ENCODE results near the gene CEPT1. TPM values are rescaled to one million over a fixed set of nuclear protein-coding genes. Genes with fewer than 3 reads are reported as not detected.

CEPT1 gene
- total RNA-seq, 2 experiments from 2014 or later, result 23.9 to 28.8 TPM

DNA sequence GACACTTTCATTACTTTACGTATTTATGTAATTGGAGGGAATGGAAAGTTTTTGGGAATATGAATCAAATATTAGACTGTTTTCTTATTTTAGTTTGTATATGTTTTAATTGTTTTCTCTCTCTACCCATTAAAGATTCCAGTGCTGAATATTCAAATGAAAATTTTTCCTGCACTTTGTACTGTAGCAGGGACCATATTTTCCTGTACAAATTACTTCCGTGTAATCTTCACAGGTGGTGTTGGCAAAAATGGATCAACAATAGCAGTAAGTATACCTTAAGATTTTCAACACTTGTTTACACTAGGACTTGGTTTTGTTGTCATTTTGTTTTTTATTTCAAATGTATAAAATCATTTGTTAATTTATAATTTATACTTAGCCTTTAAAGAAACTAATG, 42.0 kb downstream of the CEPT1 start:
- Mint-ChIP-seq H3K4me3 (no peak overlapping the region), H3K27ac (no peak overlapping the region), H3K27me3 (no peaks in the 10 kb centered on the region), H3K9me3 (no peaks in the 10 kb centered on the region), H3K4me1 (ENCODE audit: low read depth) (peaks cover 59% of the 10 kb centered on the region), H3K36me3 (peaks cover 47% of the 10 kb centered on the region)
- CTCF ChIA-PET, result interaction anchor here (1.1 to 2.2 kb wide), 3 partner anchors 12 to 152 kb away, joined by 3 to 8 read pairs (median 5); no protein-coding TSS in a partner anchor
- no peak for DNase-seq
- POLR2A ChIA-PET, result interaction anchor here (0.8 to 2.3 kb wide), 5 partner anchors 10 to 43 kb away, joined by 3 to 15 read pairs (median 4); no protein-coding TSS in a partner anchor
- intact Hi-C loops (cut with micrococcal nuclease), result no loop called here

DNA sequence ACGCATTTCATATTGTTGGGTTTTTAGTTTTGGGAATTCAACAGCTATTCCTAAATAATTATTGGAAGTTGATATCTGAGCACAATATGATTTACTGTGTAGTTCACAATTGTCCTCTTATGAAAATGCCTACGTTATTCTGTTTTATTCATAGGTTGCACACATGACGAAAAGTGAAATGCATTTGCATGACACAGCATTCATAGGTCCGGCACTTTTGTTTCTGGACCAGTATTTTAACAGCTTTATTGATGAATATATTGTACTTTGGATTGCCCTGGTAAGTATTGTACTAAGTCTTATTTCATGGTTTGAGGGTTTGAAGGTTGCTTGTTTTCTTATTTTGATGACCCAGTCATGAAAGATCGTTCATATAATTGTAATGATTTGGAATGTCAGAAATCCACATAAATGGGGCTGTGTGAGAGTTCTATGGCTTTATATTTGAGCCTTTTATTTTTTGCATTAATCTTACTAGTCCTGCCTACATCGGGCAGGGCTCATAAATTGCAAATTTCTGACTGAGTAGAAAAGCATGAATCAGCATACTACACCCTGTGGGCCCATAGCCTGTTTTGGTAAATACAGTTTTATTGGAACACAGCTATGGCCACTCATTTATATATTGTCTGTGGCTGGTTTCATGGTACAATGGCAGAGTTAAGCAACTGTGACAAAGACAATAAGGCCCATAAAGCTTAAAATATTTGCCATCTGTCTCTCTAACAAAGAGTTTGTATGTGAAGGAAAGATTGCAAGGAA, 43.5 kb downstream of the CEPT1 start:
- H3K9me3 Mint-ChIP-seq, result no peaks in the 10 kb centered on the region
- intact Hi-C loops (cut with micrococcal nuclease), result no loop called here
- ChIA-PET CTCF (interaction anchor here (1.0 to 2.2 kb wide), 4 partner anchors 10 to 40 kb away, joined by 3 to 8 read pairs (median 6); partner anchors contain the start of gene DENND2D), POLR2A (interaction anchor here (1.5 to 2.3 kb wide), 3 partner anchors 9 to 37 kb away, joined by 3 to 15 read pairs (median 6); no protein-coding TSS in a partner anchor)
- H3K27me3 Mint-ChIP-seq, result no peaks in the 10 kb centered on the region
- H3K36me3 Mint-ChIP-seq, result peaks cover 60% of the 10 kb centered on the region
- H3K4me3 Mint-ChIP-seq, result no peak overlapping the region
- DNase-seq, result no peak
- H3K4me1 Mint-ChIP-seq (ENCODE audit: low read depth), result peaks cover 70% of the 10 kb centered on the region
- peak overlapping the region; percentile 61 for H3K27ac Mint-ChIP-seq

DNA sequence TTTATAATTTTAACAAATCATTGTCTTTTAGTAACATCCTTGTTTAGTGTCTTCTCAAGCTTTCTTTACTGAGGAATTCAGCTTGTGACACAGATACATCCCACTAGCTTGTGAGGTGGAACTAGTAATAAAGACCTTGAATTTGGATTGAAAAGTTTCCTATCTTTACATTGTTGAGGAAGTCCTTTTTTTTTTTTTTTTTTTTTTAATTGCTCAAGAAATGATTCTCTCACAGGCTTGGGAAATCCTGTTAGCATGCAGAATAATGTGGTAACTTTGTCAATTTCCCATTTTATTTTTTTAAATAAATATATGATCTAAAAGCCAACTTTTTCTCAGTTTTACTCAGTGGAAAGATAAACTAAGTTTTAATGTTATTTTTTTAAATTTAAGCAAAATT, 44.6 kb downstream of the CEPT1 start:
- H3K27me3 Mint-ChIP-seq, result no peaks in the 10 kb centered on the region
- ChIA-PET POLR2A (no interaction called here), CTCF (no interaction called here)
- peaks cover 79% of the 10 kb centered on the region for H3K4me1 Mint-ChIP-seq (ENCODE audit: low read depth)
- peaks cover 69% of the 10 kb centered on the region for H3K36me3 Mint-ChIP-seq
- no peak overlapping the region for H3K4me3 Mint-ChIP-seq
- H3K9me3 Mint-ChIP-seq, result no peaks in the 10 kb centered on the region
- intact Hi-C loops (cut with micrococcal nuclease), result loop anchor here (5.0 kb wide), 1 partner anchor 38 kb away; no protein-coding TSS in a partner anchor
- no peak for DNase-seq
- H3K27ac Mint-ChIP-seq, result peak overlapping the region; percentile 62

DNA sequence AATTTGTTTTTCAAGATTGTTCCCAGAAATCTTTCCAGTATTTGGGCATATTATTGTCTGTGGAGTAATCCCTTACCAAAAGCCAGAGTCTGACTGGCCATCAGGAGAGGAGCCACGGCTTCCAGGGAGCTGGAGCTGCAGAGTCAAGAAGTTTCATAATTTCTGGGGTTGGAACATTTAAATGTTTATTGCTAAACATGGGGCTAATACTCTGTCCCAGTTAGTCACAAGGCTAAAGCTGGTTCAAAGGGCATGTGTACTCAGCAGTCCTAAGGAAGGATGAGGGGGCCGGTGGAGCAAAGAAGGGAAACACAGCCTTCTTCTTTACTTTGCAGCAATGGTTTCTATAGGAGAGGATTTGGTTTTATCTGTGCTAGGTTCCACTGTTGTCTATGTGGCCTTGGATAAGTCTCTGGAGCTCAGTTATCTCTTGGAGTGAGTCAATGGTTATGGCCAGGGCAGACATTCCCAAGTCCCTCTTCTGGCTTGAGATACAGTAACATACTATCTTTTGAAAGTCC, 51.0 kb downstream of the CEPT1 start:
- Mint-ChIP-seq H3K27ac (peak overlapping the region; percentile 97), H3K4me1 (ENCODE audit: low read depth) (peaks cover 91% of the 10 kb centered on the region), H3K27me3 (no peaks in the 10 kb centered on the region), H3K4me3 (no peak overlapping the region), H3K9me3 (no peaks in the 10 kb centered on the region), H3K36me3 (peaks cover 95% of the 10 kb centered on the region)
- ChIA-PET CTCF (interaction anchor here (1.1 to 1.8 kb wide), 4 partner anchors 27 to 210 kb away, joined by 3 to 8 read pairs (median 4); no protein-coding TSS in a partner anchor), POLR2A (interaction anchor here (1.1 to 13.7 kb wide), 5 partner anchors 8 to 27 kb away, joined by 4 to 256 read pairs (median 12); partner anchors contain the start of gene DENND2D)
- DNase-seq, result no peak
- intact Hi-C loops (cut with micrococcal nuclease), result no loop called here

- Mint-ChIP-seq H3K4me3 (no peak overlapping the region), H3K27ac (peak overlapping the region; percentile 97)
Measured at GRCh38 chr1:111191496-111191895, 51.5 kb downstream of the CEPT1 start.

DNA sequence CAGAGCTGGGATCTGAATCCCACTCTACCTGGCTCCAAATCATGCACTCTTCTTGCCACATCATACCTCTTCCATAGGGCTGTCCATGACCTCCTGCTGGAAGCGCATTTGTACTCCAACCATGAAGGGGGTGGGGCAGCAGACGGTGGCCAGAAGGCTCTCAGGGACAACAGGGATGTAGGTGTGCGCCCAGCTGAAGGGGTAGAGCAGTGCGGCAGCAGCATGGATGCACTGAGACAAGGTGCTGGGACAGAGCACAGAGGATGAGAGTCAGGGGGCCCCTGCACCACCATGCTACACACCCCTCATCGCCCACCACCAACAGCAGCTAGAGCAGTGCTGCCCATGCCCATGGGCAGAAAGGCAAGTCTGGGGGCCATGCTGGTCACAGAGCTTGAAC, 52.1 kb downstream of the CEPT1 start:
- Mint-ChIP-seq H3K36me3 (peaks cover 95% of the 10 kb centered on the region), H3K9me3 (no peaks in the 10 kb centered on the region), H3K4me3 (no peak overlapping the region), H3K4me1 (ENCODE audit: low read depth) (peaks cover 93% of the 10 kb centered on the region), H3K27ac (peak overlapping the region; percentile 97), H3K27me3 (no peaks in the 10 kb centered on the region)
- CTCF ChIA-PET, result interaction anchor here (1.0 to 2.0 kb wide), 7 partner anchors 23 to 209 kb away, joined by 3 to 8 read pairs (median 5); no protein-coding TSS in a partner anchor
- intact Hi-C loops (cut with micrococcal nuclease), result no loop called here
- POLR2A ChIA-PET, result interaction anchor here (1.1 to 13.7 kb wide), 5 partner anchors 8 to 26 kb away, joined by 4 to 256 read pairs (median 12); partner anchors contain the start of gene DENND2D
- no peak for DNase-seq

More at GRCh38 chr1:111191496-111191895, 51.5 kb downstream of the CEPT1 start:
- Mint-ChIP-seq H3K9me3 (no peaks in the 10 kb centered on the region), H3K36me3 (peaks cover 95% of the 10 kb centered on the region), H3K4me1 (ENCODE audit: low read depth) (peaks cover 93% of the 10 kb centered on the region), H3K27me3 (no peaks in the 10 kb centered on the region)
- ChIA-PET POLR2A (interaction anchor here (1.1 to 13.7 kb wide), 5 partner anchors 8 to 26 kb away, joined by 4 to 256 read pairs (median 12); partner anchors contain the start of gene DENND2D), CTCF (interaction anchor here (1.1 to 1.8 kb wide), 4 partner anchors 26 to 209 kb away, joined by 3 to 8 read pairs (median 4); no protein-coding TSS in a partner anchor)
- DNase-seq, result no peak
- intact Hi-C loops (cut with micrococcal nuclease), result no loop called here

GRCh38 chr1:111192658-111193519, 52.9 kb downstream of the CEPT1 start:
- Mint-ChIP-seq H3K27ac (peak overlapping the region; percentile 97), H3K4me1 (ENCODE audit: low read depth) (peaks cover 96% of the 10 kb centered on the region), H3K36me3 (peaks cover 96% of the 10 kb centered on the region), H3K4me3 (no peak overlapping the region), H3K9me3 (no peaks in the 10 kb centered on the region), H3K27me3 (no peaks in the 10 kb centered on the region)
- intact Hi-C loops (cut with micrococcal nuclease), result no loop called here
- POLR2A ChIA-PET, result interaction anchor here (3.1 to 13.7 kb wide), 3 partner anchors 10 to 25 kb away, joined by 12 to 256 read pairs (median 15); no protein-coding TSS in a partner anchor
- DNase-seq, result peak; percentile 49
- CTCF ChIA-PET, result interaction anchor here (0.7 to 2.0 kb wide), 5 partner anchors 22 to 207 kb away, joined by 3 to 7 read pairs (median 6); no protein-coding TSS in a partner anchor

- CTCF ChIA-PET, result interaction anchor here (0.9 to 2.0 kb wide), 4 partner anchors 11 to 206 kb away, joined by 3 to 7 read pairs (median 6); no protein-coding TSS in a partner anchor
- H3K4me3 Mint-ChIP-seq, result peak overlapping the region; percentile 25
- intact Hi-C loops (cut with micrococcal nuclease), result no loop called here
Measured at GRCh38 chr1:111193712-111194480, 53.9 kb downstream of the CEPT1 start.

GRCh38 chr1:111195002-111195684, 55.1 kb downstream of the CEPT1 start:
- Mint-ChIP-seq H3K4me1 (ENCODE audit: low read depth) (peaks cover 75% of the 10 kb centered on the region), H3K4me3 (peak overlapping the region; percentile 40), H3K27me3 (no peaks in the 10 kb centered on the region), H3K9me3 (no peaks in the 10 kb centered on the region), H3K36me3 (peaks cover 97% of the 10 kb centered on the region), H3K27ac (peak overlapping the region; percentile 97)
- intact Hi-C loops (cut with micrococcal nuclease), result no loop called here
- ChIA-PET POLR2A (interaction anchor here (0.9 to 13.7 kb wide), 4 partner anchors 8 to 55 kb away, joined by 3 to 256 read pairs (median 5); partner anchors contain the start of genes CEPT1 and DRAM2), CTCF (interaction anchor here (0.9 to 4.6 kb wide), 3 partner anchors 28 to 205 kb away, joined by 3 to 47 read pairs (median 5); no protein-coding TSS in a partner anchor)
- no peak for DNase-seq

More at GRCh38 chr1:111193712-111194480, 53.9 kb downstream of the CEPT1 start:
- H3K27me3 Mint-ChIP-seq, result no peaks in the 10 kb centered on the region
- DNase-seq, result no peak
- H3K9me3 Mint-ChIP-seq, result no peaks in the 10 kb centered on the region
- POLR2A ChIA-PET, result interaction anchor here (3.1 to 13.7 kb wide), 3 partner anchors 10 to 24 kb away, joined by 12 to 256 read pairs (median 15); no protein-coding TSS in a partner anchor
- H3K27ac Mint-ChIP-seq, result peak overlapping the region; percentile 97
- peaks cover 97% of the 10 kb centered on the region for H3K36me3 Mint-ChIP-seq
- peaks cover 86% of the 10 kb centered on the region for H3K4me1 Mint-ChIP-seq (ENCODE audit: low read depth)

DNA sequence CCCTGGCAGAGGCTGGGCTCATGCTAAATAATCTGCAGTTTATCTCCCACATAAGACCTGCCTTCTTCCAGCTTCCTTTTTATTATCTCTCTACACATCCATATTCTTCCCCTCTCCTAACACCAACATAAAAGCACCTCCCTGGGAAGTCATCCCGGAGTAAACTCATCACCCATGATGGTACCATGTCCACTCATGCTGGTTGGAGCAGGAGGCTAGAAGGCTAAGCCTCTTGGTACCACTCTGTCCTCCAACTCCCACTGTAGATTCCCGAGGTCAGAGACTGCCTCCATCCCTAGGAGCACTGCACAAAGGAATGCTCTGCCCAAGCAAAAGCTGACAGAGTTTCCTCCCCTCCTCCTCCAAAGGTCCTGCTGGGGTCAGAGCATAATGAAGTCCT, 56.2 kb downstream of the CEPT1 start:
- H3K27me3 Mint-ChIP-seq, result no peaks in the 10 kb centered on the region
- H3K27ac Mint-ChIP-seq, result peak overlapping the region; percentile 97
- intact Hi-C loops (cut with micrococcal nuclease), result no loop called here
- H3K9me3 Mint-ChIP-seq, result no peaks in the 10 kb centered on the region
- H3K4me3 Mint-ChIP-seq, result peak overlapping the region; percentile 92
- ChIA-PET CTCF (interaction anchor here (0.9 to 4.6 kb wide), 7 partner anchors 13 to 250 kb away, joined by 3 to 47 read pairs (median 4); no protein-coding TSS in a partner anchor), POLR2A (interaction anchor here (0.9 to 13.7 kb wide), 3 partner anchors 8 to 22 kb away, joined by 4 to 256 read pairs (median 6); no protein-coding TSS in a partner anchor)
- no peak for DNase-seq
- H3K4me1 Mint-ChIP-seq (ENCODE audit: low read depth), result peaks cover 70% of the 10 kb centered on the region
- H3K36me3 Mint-ChIP-seq, result peaks cover 91% of the 10 kb centered on the region

All from activated CD4-positive, alpha-beta memory T cell treated with anti-CD3 and anti-CD28 coated beads for 36 hours (primary cell).